ENCODE results near the gene LMBRD2. TPM values are rescaled to one million over a fixed set of nuclear protein-coding genes. Genes with fewer than 3 reads are reported as not detected.

Gene LMBRD2
- polyA plus RNA-seq, 2 donors = 1.3 to 2.3 TPM

GRCh38 chr5:36164461-36164860, 12.8 kb upstream of the LMBRD2 start:
- peaks cover 12 to 19% of the 10 kb centered on the region in 2 donors for H3K36me3 ChIP-seq (ENCODE audit: control insufficient read depth in 2 of 2, insufficient read depth in 2 of 2, low read length in 1 of 2)
- no peaks in the 10 kb centered on the region for H3K4me1 ChIP-seq (ENCODE audit: control insufficient read depth in 2 of 2, insufficient read depth in 2 of 2, low read length in 1 of 2)
- no peak overlapping the region for H3K27ac ChIP-seq (ENCODE audit: low read depth in 2 of 2, low read length in 1 of 2)
- no peaks in the 10 kb centered on the region for H3K9me3 ChIP-seq (ENCODE audit: control insufficient read depth in 2 of 2, insufficient read depth in 1 of 2, low read depth in 1 of 2, low read length in 1 of 2)
- H3K27me3 ChIP-seq (ENCODE audit: control insufficient read depth in 1 of 2, insufficient read depth in 2 of 2, low read length in 2 of 2) = no peaks in the 10 kb centered on the region
- no peak overlapping the region for H3K4me3 ChIP-seq (ENCODE audit: low read depth in 1 of 2, low read length in 2 of 2)
- WGBS, 2 donors = 94 to 96% methylated on average over 4 of the region's 4 CpGs

- WGBS, 2 donors = 89% methylated on average over 9 of the region's 9 CpGs
- no peaks in the 10 kb centered on the region for H3K27me3 ChIP-seq (ENCODE audit: control insufficient read depth in 1 of 2, insufficient read depth in 2 of 2, low read length in 2 of 2)
- no peak overlapping the region for H3K4me3 ChIP-seq (ENCODE audit: low read depth in 1 of 2, low read length in 2 of 2)
- no peaks in the 10 kb centered on the region for H3K9me3 ChIP-seq (ENCODE audit: control insufficient read depth in 2 of 2, insufficient read depth in 1 of 2, low read depth in 1 of 2, low read length in 1 of 2)
- no peaks in the 10 kb centered on the region for H3K4me1 ChIP-seq (ENCODE audit: control insufficient read depth in 2 of 2, insufficient read depth in 2 of 2, low read length in 1 of 2)
- peaks cover 10 to 19% of the 10 kb centered on the region in 2 donors for H3K36me3 ChIP-seq (ENCODE audit: control insufficient read depth in 2 of 2, insufficient read depth in 2 of 2, low read length in 1 of 2)
- H3K27ac ChIP-seq (ENCODE audit: low read depth in 2 of 2, low read length in 1 of 2) = no peak overlapping the region
Measured at GRCh38 chr5:36162810-36163486, 11.3 kb upstream of the LMBRD2 start.

DNA sequence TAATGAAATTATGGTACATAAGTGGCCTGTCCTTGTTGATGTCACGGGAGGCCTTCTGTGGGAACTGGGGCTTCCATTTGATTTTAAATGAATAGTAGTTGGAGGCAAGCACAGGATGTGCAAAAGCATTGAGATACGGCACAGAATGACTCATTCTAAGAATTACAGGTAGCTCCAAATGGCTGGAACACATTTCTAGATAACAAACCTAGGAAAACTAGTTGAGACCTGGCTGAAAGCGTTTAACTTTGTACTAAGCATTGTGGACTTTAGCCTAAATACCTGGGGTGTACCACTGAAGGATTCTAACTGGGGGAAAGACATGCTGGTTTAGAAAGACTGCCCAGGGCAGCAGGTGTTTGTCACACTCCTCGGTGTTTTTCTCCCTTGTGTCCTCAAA, 9.7 kb upstream of the LMBRD2 start:
- Histone ChIP-seq H3K36me3 (ENCODE audit: control insufficient read depth in 2 of 2, insufficient read depth in 2 of 2, low read length in 1 of 2) (peaks cover 11 to 19% of the 10 kb centered on the region in 2 donors), H3K27ac (ENCODE audit: low read depth in 2 of 2, low read length in 1 of 2) (no peak overlapping the region), H3K27me3 (ENCODE audit: control insufficient read depth in 1 of 2, insufficient read depth in 2 of 2, low read length in 2 of 2) (no peaks in the 10 kb centered on the region), H3K4me3 (ENCODE audit: low read depth in 1 of 2, low read length in 2 of 2) (no peak overlapping the region), H3K9me3 (ENCODE audit: control insufficient read depth in 2 of 2, insufficient read depth in 1 of 2, low read depth in 1 of 2, low read length in 1 of 2) (no peaks in the 10 kb centered on the region), H3K4me1 (ENCODE audit: control insufficient read depth in 2 of 2, insufficient read depth in 2 of 2, low read length in 1 of 2) (peaks cover 0 to 1% of the 10 kb centered on the region in 2 donors)
- 57 to 62% methylated on average over 4 of the region's 4 CpGs for WGBS, 2 donors

GRCh38 chr5:36160617-36161016, 8.9 kb upstream of the LMBRD2 start:
- Histone ChIP-seq H3K9me3 (ENCODE audit: control insufficient read depth in 2 of 2, insufficient read depth in 1 of 2, low read depth in 1 of 2, low read length in 1 of 2) (no peaks in the 10 kb centered on the region), H3K36me3 (ENCODE audit: control insufficient read depth in 2 of 2, insufficient read depth in 2 of 2, low read length in 1 of 2) (peaks cover 11 to 19% of the 10 kb centered on the region in 2 donors), H3K4me3 (ENCODE audit: low read depth in 1 of 2, low read length in 2 of 2) (no peak overlapping the region), H3K4me1 (ENCODE audit: control insufficient read depth in 2 of 2, insufficient read depth in 2 of 2, low read length in 1 of 2) (peaks cover 0 to 5% of the 10 kb centered on the region in 2 donors), H3K27me3 (ENCODE audit: control insufficient read depth in 1 of 2, insufficient read depth in 2 of 2, low read length in 2 of 2) (no peaks in the 10 kb centered on the region), H3K27ac (ENCODE audit: low read depth in 2 of 2, low read length in 1 of 2) (no peak overlapping the region)
- 69 to 90% methylated on average over 3 of the region's 3 CpGs for WGBS, 2 donors

DNA sequence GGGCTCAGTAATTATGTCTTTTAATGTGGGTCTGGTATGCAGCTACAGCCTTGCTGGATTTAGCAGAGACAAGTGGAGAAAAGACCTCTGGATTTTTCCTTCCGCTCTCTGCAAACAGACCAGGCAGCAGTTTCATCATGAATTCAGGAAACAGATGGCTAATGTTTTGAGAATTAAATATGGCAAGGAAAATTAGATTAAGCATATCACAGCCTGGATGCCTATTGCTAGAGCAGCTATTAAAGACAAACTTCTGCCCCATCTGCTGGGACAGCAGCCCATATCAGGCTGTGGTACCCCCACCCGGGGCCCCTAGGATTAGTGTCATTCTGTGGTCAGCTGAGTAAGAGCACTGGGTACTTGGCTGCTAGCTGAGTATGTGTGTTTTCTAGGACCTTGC, 6.5 kb upstream of the LMBRD2 start:
- Histone ChIP-seq H3K4me3 (ENCODE audit: low read depth in 1 of 2, low read length in 2 of 2) (no peak overlapping the region), H3K4me1 (ENCODE audit: control insufficient read depth in 2 of 2, insufficient read depth in 2 of 2, low read length in 1 of 2) (peaks cover 0 to 5% of the 10 kb centered on the region in 2 donors), H3K36me3 (ENCODE audit: control insufficient read depth in 2 of 2, insufficient read depth in 2 of 2, low read length in 1 of 2) (peaks cover 10% of the 10 kb centered on the region in 2 donors), H3K27ac (ENCODE audit: low read depth in 2 of 2, low read length in 1 of 2) (no peak overlapping the region), H3K27me3 (ENCODE audit: control insufficient read depth in 1 of 2, insufficient read depth in 2 of 2, low read length in 2 of 2) (no peaks in the 10 kb centered on the region), H3K9me3 (ENCODE audit: control insufficient read depth in 2 of 2, insufficient read depth in 1 of 2, low read depth in 1 of 2, low read length in 1 of 2) (no peaks in the 10 kb centered on the region)
- 72 to 89% methylated on average over 2 of the region's 2 CpGs for WGBS, 2 donors

DNA sequence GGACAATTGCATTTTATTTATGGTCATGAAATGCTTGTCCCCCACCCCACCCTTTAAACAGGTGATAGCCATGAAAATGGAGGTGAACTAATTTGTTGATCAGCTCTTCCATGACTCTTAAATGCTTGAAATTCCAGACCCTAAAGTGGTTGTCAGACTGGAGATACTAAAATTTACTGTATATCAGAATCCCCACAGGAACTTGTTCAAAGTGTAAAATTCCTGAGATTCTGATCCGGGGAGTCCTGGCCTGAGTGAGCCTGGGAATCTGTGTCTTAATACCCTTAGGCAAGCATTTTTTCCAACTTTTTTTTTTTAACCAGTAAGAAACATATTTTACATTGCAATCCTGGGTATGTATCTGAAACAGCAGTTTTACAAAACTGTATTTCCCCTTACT, 4.9 kb upstream of the LMBRD2 start:
- H3K36me3 ChIP-seq (ENCODE audit: control insufficient read depth in 2 of 2, insufficient read depth in 2 of 2, low read length in 1 of 2) = peaks cover 6 to 9% of the 10 kb centered on the region in 2 donors
- 50 to 61% methylated on average over 1 of the region's 1 CpG for WGBS, 2 donors

DNA sequence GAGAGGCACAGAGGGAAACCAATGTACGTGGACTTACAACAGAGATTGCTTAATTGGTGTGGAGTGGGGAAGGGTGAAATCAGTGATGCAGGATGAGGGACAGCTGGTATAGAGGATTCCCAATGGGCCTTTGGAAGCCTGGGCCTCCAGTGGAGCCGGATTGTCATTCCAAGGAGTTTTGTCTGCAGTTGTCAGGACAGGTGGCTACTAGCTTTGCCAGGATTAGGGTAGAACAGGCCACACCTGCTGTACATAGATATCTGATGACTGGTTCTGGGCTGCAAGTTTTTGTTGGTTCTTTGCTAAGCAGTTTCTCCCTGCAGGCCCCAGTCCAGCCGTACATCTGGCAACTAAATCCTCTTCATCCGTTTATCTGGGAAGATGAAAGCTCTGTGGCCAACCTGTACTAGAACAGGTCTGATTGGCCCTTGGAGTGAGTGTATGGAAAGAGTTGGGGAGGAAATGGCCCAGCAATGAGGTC, 4.5 kb upstream of the LMBRD2 start:
- H3K4me1 ChIP-seq (ENCODE audit: control insufficient read depth in 2 of 2, insufficient read depth in 2 of 2, low read length in 1 of 2) = peaks cover 0 to 5% of the 10 kb centered on the region in 2 donors
- H3K27ac ChIP-seq (ENCODE audit: low read depth in 2 of 2, low read length in 1 of 2) = peak overlapping the region; percentile 58 to 63
- H3K36me3 ChIP-seq (ENCODE audit: control insufficient read depth in 2 of 2, insufficient read depth in 2 of 2, low read length in 1 of 2) = peaks cover 6 to 9% of the 10 kb centered on the region in 2 donors
- no peaks in the 10 kb centered on the region for H3K27me3 ChIP-seq (ENCODE audit: control insufficient read depth in 1 of 2, insufficient read depth in 2 of 2, low read length in 2 of 2)
- no peaks in the 10 kb centered on the region for H3K9me3 ChIP-seq (ENCODE audit: control insufficient read depth in 2 of 2, insufficient read depth in 1 of 2, low read depth in 1 of 2, low read length in 1 of 2)
- H3K4me3 ChIP-seq (ENCODE audit: low read depth in 1 of 2, low read length in 2 of 2) = no peak overlapping the region
- 41% methylated on average over 4 of the region's 4 CpGs for WGBS, 2 donors

More for the DNA sequence above, 4.9 kb upstream of the LMBRD2 start:
- H3K27ac ChIP-seq (ENCODE audit: low read depth in 2 of 2, low read length in 1 of 2) = peak overlapping the region; percentile 57 to 63
- no peaks in the 10 kb centered on the region for H3K9me3 ChIP-seq (ENCODE audit: control insufficient read depth in 2 of 2, insufficient read depth in 1 of 2, low read depth in 1 of 2, low read length in 1 of 2)
- H3K4me1 ChIP-seq (ENCODE audit: control insufficient read depth in 2 of 2, insufficient read depth in 2 of 2, low read length in 1 of 2) = peaks cover 0 to 5% of the 10 kb centered on the region in 2 donors
- H3K4me3 ChIP-seq (ENCODE audit: low read depth in 1 of 2, low read length in 2 of 2) = no peak overlapping the region
- H3K27me3 ChIP-seq (ENCODE audit: control insufficient read depth in 1 of 2, insufficient read depth in 2 of 2, low read length in 2 of 2) = no peaks in the 10 kb centered on the region

DNA sequence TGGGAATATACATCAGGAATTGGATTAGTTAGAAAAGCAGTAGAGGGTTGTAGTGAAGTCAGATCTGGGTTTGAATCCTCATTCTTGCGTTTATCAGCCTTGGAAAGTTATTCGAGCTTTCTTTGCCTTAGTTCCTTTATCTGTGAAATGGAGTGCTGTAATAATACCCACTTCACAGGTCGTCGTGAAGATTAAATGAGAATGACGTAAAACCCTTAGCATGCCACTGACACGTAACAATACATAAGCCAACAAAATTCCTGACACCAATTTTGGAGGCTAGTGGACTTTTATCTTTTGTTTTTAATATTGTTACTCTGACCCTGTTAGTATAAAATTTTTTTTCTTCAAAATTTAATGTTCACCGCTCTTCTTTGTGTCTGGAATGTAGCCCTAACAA, 3.6 kb upstream of the LMBRD2 start:
- WGBS, 2 donors = 91 to 92% methylated on average over 7 of the region's 7 CpGs
- H3K9me3 ChIP-seq (ENCODE audit: control insufficient read depth in 2 of 2, insufficient read depth in 1 of 2, low read depth in 1 of 2, low read length in 1 of 2) = no peaks in the 10 kb centered on the region
- no peaks in the 10 kb centered on the region for H3K27me3 ChIP-seq (ENCODE audit: control insufficient read depth in 1 of 2, insufficient read depth in 2 of 2, low read length in 2 of 2)
- H3K4me3 ChIP-seq (ENCODE audit: low read depth in 1 of 2, low read length in 2 of 2) = no peak overlapping the region
- H3K4me1 ChIP-seq (ENCODE audit: control insufficient read depth in 2 of 2, insufficient read depth in 2 of 2, low read length in 1 of 2) = peaks cover 0 to 5% of the 10 kb centered on the region in 2 donors
- H3K27ac ChIP-seq (ENCODE audit: low read depth in 2 of 2, low read length in 1 of 2) = no peak overlapping the region
- peaks cover 3 to 9% of the 10 kb centered on the region in 2 donors for H3K36me3 ChIP-seq (ENCODE audit: control insufficient read depth in 2 of 2, insufficient read depth in 2 of 2, low read length in 1 of 2)

GRCh38 chr5:36153726-36154125, 2.0 kb upstream of the LMBRD2 start:
- WGBS, 2 donors = 64 to 81% methylated on average over 4 of the region's 4 CpGs
- H3K4me3 ChIP-seq (ENCODE audit: low read depth in 1 of 2, low read length in 2 of 2) = no peak overlapping the region
- no peak overlapping the region for H3K27ac ChIP-seq (ENCODE audit: low read depth in 2 of 2, low read length in 1 of 2)
- peaks cover 3% of the 10 kb centered on the region in 2 donors for H3K36me3 ChIP-seq (ENCODE audit: control insufficient read depth in 2 of 2, insufficient read depth in 2 of 2, low read length in 1 of 2)
- peaks cover 0 to 5% of the 10 kb centered on the region in 2 donors for H3K4me1 ChIP-seq (ENCODE audit: control insufficient read depth in 2 of 2, insufficient read depth in 2 of 2, low read length in 1 of 2)
- H3K9me3 ChIP-seq (ENCODE audit: control insufficient read depth in 2 of 2, insufficient read depth in 1 of 2, low read depth in 1 of 2, low read length in 1 of 2) = no peaks in the 10 kb centered on the region
- H3K27me3 ChIP-seq (ENCODE audit: control insufficient read depth in 1 of 2, insufficient read depth in 2 of 2, low read length in 2 of 2) = no peaks in the 10 kb centered on the region

- Histone ChIP-seq H3K36me3 (ENCODE audit: control insufficient read depth in 2 of 2, insufficient read depth in 2 of 2, low read length in 1 of 2) (peaks cover 3% of the 10 kb centered on the region in 2 donors), H3K4me1 (ENCODE audit: control insufficient read depth in 2 of 2, insufficient read depth in 2 of 2, low read length in 1 of 2) (peaks cover 0 to 5% of the 10 kb centered on the region in 2 donors), H3K27ac (ENCODE audit: low read depth in 2 of 2, low read length in 1 of 2) (no peak overlapping the region), H3K9me3 (ENCODE audit: control insufficient read depth in 2 of 2, insufficient read depth in 1 of 2, low read depth in 1 of 2, low read length in 1 of 2) (no peaks in the 10 kb centered on the region), H3K4me3 (ENCODE audit: low read depth in 1 of 2, low read length in 2 of 2) (peak overlapping the region in 1 of 2 donors; percentile 70), H3K27me3 (ENCODE audit: control insufficient read depth in 1 of 2, insufficient read depth in 2 of 2, low read length in 2 of 2) (no peaks in the 10 kb centered on the region)
- WGBS, 2 donors = 69 to 70% methylated on average over 7 of the region's 7 CpGs
Measured at GRCh38 chr5:36153298-36153677, 1.6 kb upstream of the LMBRD2 start.
